Hepatocyte (in vitro differentiated cells): ENCODE measurements around the gene COPS3. TPM values are rescaled to one million over a fixed set of nuclear protein-coding genes. Genes with fewer than 3 reads are reported as not detected.

Source experiments
- DNase-seq: peaks from one replicate; pipeline ENCODE4 v3.0.0-alpha.2; 2016; ENCODE audit warnings: low spot score
- H2AFZ ChIP-seq: fragments of 200-600 bp; sonication (generic); 2 replicates; pipeline ENCODE4 v1.6.0; 2016; ENCODE audit warnings: antibody characterized with exemption, mild to moderate bottlenecking
- H3K27ac ChIP-seq: fragments of 200-600 bp; sonication (generic); 2 replicates; pipeline ENCODE4 v1.5.1; 2016; ENCODE audit warnings: mild to moderate bottlenecking
- H3K27me3 ChIP-seq: fragments of 200-600 bp; sonication (generic); 2 replicates; pipeline ENCODE4 v1.6.1; 2016
- H3K36me3 ChIP-seq: fragments of 200-600 bp; sonication (generic); replicated peaks from 2 replicates; pipeline ENCODE4 v1.5.1; 2016; ENCODE audit warnings: low read depth; ENCODE audit not compliant: insufficient read depth
- H3K4me1 ChIP-seq: fragments of 200-600 bp; sonication (generic); 2 replicates; pipeline ENCODE4 v1.5.1; 2016; ENCODE audit warnings: mild to moderate bottlenecking, moderate library complexity; ENCODE audit not compliant: insufficient read depth
- H3K4me2 ChIP-seq: fragments of 200-600 bp; sonication (generic); 2 replicates; pipeline ENCODE4 v1.6.0; 2016
- H3K4me3 ChIP-seq: fragments of 200-600 bp; sonication (generic); 2 replicates; pipeline ENCODE4 v1.5.1; 2016; ENCODE audit warnings: mild to moderate bottlenecking
- H3K79me2 ChIP-seq: fragments of 200-600 bp; sonication (generic); 2 replicates; pipeline ENCODE4 v1.6.0; 2017; ENCODE audit warnings: mild to moderate bottlenecking
- H3K9me2 ChIP-seq: fragments of 200-600 bp; sonication (generic); replicated peaks from 2 replicates; pipeline ENCODE4 v1.6.0; 2017; ENCODE audit warnings: mild to moderate bottlenecking; ENCODE audit not compliant: insufficient read depth
- H3K9me3 ChIP-seq: fragments of 200-600 bp; sonication (generic); 2 replicates; pipeline ENCODE4 v1.5.1; 2016; ENCODE audit warnings: low read depth, mild to moderate bottlenecking
- H4K20me1 ChIP-seq: fragments of 200-600 bp; sonication (generic); 2 replicates; pipeline ENCODE4 v1.6.0; 2016; ENCODE audit warnings: mild to moderate bottlenecking; ENCODE audit not compliant: insufficient read depth, poor library complexity, severe bottlenecking
- CTCF ChIP-seq: fragments of 200-600 bp; sonication (generic); IDR thresholded peaks from 2 replicates; pipeline ENCODE4 v1.5.1; 2016; ENCODE audit warnings: antibody characterized with exemption, mild to moderate bottlenecking; ENCODE audit not compliant: poor library complexity
- EZH2 ChIP-seq: fragments of 200-600 bp; sonication (generic); IDR thresholded peaks from 2 replicates; pipeline ENCODE4 v1.6.1; 2016; ENCODE audit warnings: antibody characterized with exemption, mild to moderate bottlenecking, borderline replicate concordance
- EZH2phosphoT487 ChIP-seq: fragments of 200-600 bp; sonication (generic); IDR thresholded peaks from one replicate; pipeline ENCODE4 v1.6.1; 2018; ENCODE audit warnings: antibody characterized with exemption, mild to moderate bottlenecking, low read depth, moderate library complexity; ENCODE audit not compliant: unreplicated experiment, severe bottlenecking
- WGBS: methylation state at CpG from one replicate; pipeline ENCODE4 v1.1.6; 2016; ENCODE audit warnings: low lambda C conversion rate; ENCODE audit errors: missing lambda C conversion rate; 5-methylcytosine and 5-hydroxymethylcytosine counted together
- polyA plus RNA-seq: library from polyadenylated mRNA; unstranded; fragments of >200 nt; fragmentation: Nextera tagmentation; extraction: Ambion mirVana; gene quantifications from 2 replicates; pipeline ENCODE4 v1.2.1, GENCODE V29; 2016
- total RNA-seq: library from RNA; depleted of rRNA; stranded (reverse); fragments of >200 nt; gene quantifications from 2 replicates; pipeline ENCODE4 v1.2.3, GENCODE V29; 2014

The COPS3 gene
- total and polyA plus RNA-seq, 2 experiments from 2014 or later = 56.4 to 69.5 TPM

GRCh38 chr17:17220529-17220928 is 60.5 kb downstream of the COPS3 start:
- H2AFZ ChIP-seq = no peak overlapping the region
- H3K9me2 ChIP-seq = no peaks in the 10 kb centered on the region
- TF ChIP-seq EZH2phosphoT487 = no peak
- H3K36me3 ChIP-seq = no peaks in the 10 kb centered on the region
- H3K9me3 ChIP-seq = no peaks in the 10 kb centered on the region
- H3K27me3 ChIP-seq = no peaks in the 10 kb centered on the region
- H3K79me2 ChIP-seq = no peaks in the 10 kb centered on the region
- 98% methylated on average over 8 of the region's 8 CpGs for WGBS
- H3K27ac ChIP-seq = no peak overlapping the region
- H3K4me2 ChIP-seq = no peak overlapping the region
- H3K4me1 ChIP-seq = no peaks in the 10 kb centered on the region
- peaks cover 13% of the 10 kb centered on the region for H4K20me1 ChIP-seq
- H3K4me3 ChIP-seq = no peak overlapping the region
- DNase-seq = no peak

DNA sequence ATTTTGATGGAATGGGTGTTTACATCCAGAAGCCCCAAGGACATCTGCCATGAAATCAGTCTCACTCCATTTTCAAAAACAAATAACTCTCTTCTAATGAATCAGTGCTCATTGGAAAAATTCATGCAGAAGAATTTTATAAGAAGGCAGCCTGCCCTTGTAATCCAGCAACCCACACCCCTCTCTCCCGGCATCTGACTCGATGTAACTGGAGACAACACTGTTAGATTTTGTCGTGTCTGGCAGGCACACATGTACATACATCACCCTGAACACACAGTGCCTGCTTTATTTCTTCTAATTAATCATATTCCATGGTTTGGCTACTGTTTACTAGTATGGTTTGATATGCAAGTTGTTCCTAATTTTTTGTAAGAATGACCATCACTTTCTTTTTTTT is 63.1 kb downstream of the COPS3 start:
- Histone ChIP-seq H3K36me3 (no peaks in the 10 kb centered on the region), H3K4me2 (no peak overlapping the region), H3K9me3 (no peaks in the 10 kb centered on the region), H4K20me1 (peaks cover 5% of the 10 kb centered on the region), H3K27ac (no peak overlapping the region), H3K9me2 (no peaks in the 10 kb centered on the region), H2AFZ (no peak overlapping the region), H3K79me2 (no peaks in the 10 kb centered on the region), H3K4me3 (no peak overlapping the region), H3K4me1 (no peaks in the 10 kb centered on the region), H3K27me3 (no peaks in the 10 kb centered on the region)
- WGBS = 89% methylated on average over 3 of the region's 3 CpGs
- TF ChIP-seq EZH2phosphoT487 (no peak), CTCF (no peak), EZH2 (no peak)
- DNase-seq = no peak

DNA sequence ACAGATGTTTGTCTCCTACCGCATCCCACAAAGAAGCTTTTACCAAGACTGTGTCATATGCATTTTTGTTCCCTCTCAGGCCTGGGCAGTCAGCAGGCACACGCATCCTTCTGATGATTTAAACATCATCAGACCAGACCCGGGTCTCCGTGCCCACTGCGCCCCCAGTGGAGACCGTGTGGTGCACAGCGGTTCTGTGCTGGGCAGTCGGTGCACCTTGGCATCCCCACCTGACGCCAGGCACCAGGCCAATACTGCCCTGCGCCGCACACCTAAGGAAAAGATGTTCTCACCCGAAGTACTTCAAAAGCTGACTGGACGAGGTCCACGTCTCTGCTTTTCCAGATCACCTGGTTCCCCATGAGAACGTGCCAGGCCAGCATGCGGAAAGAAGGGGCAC is 64.3 kb downstream of the COPS3 start:
- Histone ChIP-seq H4K20me1 (peaks cover 3% of the 10 kb centered on the region), H3K9me3 (no peaks in the 10 kb centered on the region), H3K9me2 (no peaks in the 10 kb centered on the region), H2AFZ (no peak overlapping the region), H3K4me3 (no peak overlapping the region), H3K27ac (no peak overlapping the region), H3K36me3 (no peaks in the 10 kb centered on the region), H3K79me2 (no peaks in the 10 kb centered on the region), H3K4me2 (no peak overlapping the region), H3K4me1 (no peaks in the 10 kb centered on the region), H3K27me3 (no peaks in the 10 kb centered on the region)
- no peak for DNase-seq
- WGBS = 96% methylated on average over 16 of the region's 16 CpGs
- TF ChIP-seq EZH2phosphoT487 (no peak), EZH2 (no peak)

- no peaks in the 10 kb centered on the region for H3K79me2 ChIP-seq
- H4K20me1 ChIP-seq = peaks cover 3% of the 10 kb centered on the region
- no peak overlapping the region for H3K4me2 ChIP-seq
- no peak overlapping the region for H3K4me3 ChIP-seq
- H3K9me3 ChIP-seq = no peaks in the 10 kb centered on the region
- no peak overlapping the region for H3K27ac ChIP-seq
- no peak for DNase-seq
- H3K27me3 ChIP-seq = no peaks in the 10 kb centered on the region
- H3K36me3 ChIP-seq = no peaks in the 10 kb centered on the region
- 94% methylated on average over 15 of the region's 17 CpGs for WGBS
- H3K4me1 ChIP-seq = no peaks in the 10 kb centered on the region
- H3K9me2 ChIP-seq = no peaks in the 10 kb centered on the region
- TF ChIP-seq EZH2 (no peak), CTCF (no peak), EZH2phosphoT487 (no peak)
- H2AFZ ChIP-seq = no peak overlapping the region
Observed at GRCh38 chr17:17216236-17216635, 64.8 kb downstream of the COPS3 start.
